ENCODE data around the gene NPM3.
"Not testable (repeated sequence)": the region's sequence is repeated elsewhere in the genome, so short reads cannot be mapped to it uniquely, and the experiment has no call there.

Gene NPM3

GRCh38 chr10:101803511-101803910, 20.3 kb upstream of the NPM3 start:
- DNase-seq (ENCODE audit: low read depth) = no peak

GRCh38 chr10:101797403-101798059, 14.3 kb upstream of the NPM3 start:
- no peak for DNase-seq (ENCODE audit: low read depth)

- no peak for DNase-seq (ENCODE audit: low read depth)
These were observed 10.3 kb upstream of the NPM3 start for GRCh38 chr10:101793526-101793925.

GRCh38 chr10:101789686-101790085, 6.4 kb upstream of the NPM3 start:
- no peak for DNase-seq (ENCODE audit: low read depth)

- DNase-seq (ENCODE audit: low read depth) = not testable (repeated sequence)
These were observed 6.0 kb upstream of the NPM3 start for GRCh38 chr10:101789231-101789630.

GRCh38 chr10:101785801-101786200, 2.6 kb upstream of the NPM3 start:
- no peak for DNase-seq (ENCODE audit: low read depth)

GRCh38 chr10:101784558-101784957, 1.3 kb upstream of the NPM3 start:
- no peak for DNase-seq (ENCODE audit: low read depth)

GRCh38 chr10:101783736-101784118, 481 bp upstream of the NPM3 start:
- DNase-seq (ENCODE audit: low read depth) = no peak

GRCh38 chr10:101781984-101782810, 1.0 kb downstream of the NPM3 start:
- no peak for DNase-seq (ENCODE audit: low read depth)

- no peak for DNase-seq (ENCODE audit: low read depth)
These were observed 1.6 kb downstream of the NPM3 start for GRCh38 chr10:101781655-101781983.

- DNase-seq (ENCODE audit: low read depth) = peak; percentile 62
These were observed 2.2 kb downstream of the NPM3 start for GRCh38 chr10:101780818-101781654.

- no peak for DNase-seq (ENCODE audit: low read depth)
These were observed 2.9 kb downstream of the NPM3 start for GRCh38 chr10:101780187-101780817.

GRCh38 chr10:101779544-101780186, 3.6 kb downstream of the NPM3 start:
- DNase-seq (ENCODE audit: low read depth) = peak; percentile 78

GRCh38 chr10:101778781-101779543, 4.3 kb downstream of the NPM3 start:
- DNase-seq (ENCODE audit: low read depth) = no peak

- no peak for DNase-seq (ENCODE audit: low read depth)
These were observed 5.0 kb downstream of the NPM3 start for GRCh38 chr10:101778151-101778780.

GRCh38 chr10:101777619-101778145, 5.6 kb downstream of the NPM3 start:
- DNase-seq (ENCODE audit: low read depth) = no peak

GRCh38 chr10:101776161-101776817, 7.0 kb downstream of the NPM3 start:
- DNase-seq (ENCODE audit: low read depth) = no peak

- DNase-seq (ENCODE audit: low read depth) = no peak
These were observed 7.7 kb downstream of the NPM3 start, which contains the start of gene FGF8 for GRCh38 chr10:101775273-101776160. Gene FGF8, minus strand, starts transcription at chr10:101776114. Its CDS starts 214 bp downstream, at chr10:101775900.
